ENCODE measurements around the gene COTL1.

- TF ChIP-seq, protein P1, sequence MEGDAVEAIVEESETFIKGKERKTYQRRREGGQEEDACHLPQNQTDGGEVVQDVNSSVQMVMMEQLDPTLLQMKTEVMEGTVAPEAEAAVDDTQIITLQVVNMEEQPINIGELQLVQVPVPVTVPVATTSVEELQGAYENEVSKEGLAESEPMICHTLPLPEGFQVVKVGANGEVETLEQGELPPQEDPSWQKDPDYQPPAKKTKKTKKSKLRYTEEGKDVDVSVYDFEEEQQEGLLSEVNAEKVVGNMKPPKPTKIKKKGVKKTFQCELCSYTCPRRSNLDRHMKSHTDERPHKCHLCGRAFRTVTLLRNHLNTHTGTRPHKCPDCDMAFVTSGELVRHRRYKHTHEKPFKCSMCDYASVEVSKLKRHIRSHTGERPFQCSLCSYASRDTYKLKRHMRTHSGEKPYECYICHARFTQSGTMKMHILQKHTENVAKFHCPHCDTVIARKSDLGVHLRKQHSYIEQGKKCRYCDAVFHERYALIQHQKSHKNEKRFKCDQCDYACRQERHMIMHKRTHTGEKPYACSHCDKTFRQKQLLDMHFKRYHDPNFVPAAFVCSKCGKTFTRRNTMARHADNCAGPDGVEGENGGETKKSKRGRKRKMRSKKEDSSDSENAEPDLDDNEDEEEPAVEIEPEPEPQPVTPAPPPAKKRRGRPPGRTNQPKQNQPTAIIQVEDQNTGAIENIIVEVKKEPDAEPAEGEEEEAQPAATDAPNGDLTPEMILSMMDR (IDR thresholded peaks at IDR 0.05), result no peak
- peak in 1 of 2 donors; percentile 54 for TF ChIP-seq POLR2A (IDR thresholded peaks at IDR 0.05)
These were observed at the start of gene COTL1 for GRCh38 chr16:84617791-84618580.

Measured in heart left ventricle (tissue), 13 donors.